GM19351 (cell line): ENCODE results near the gene DCHS1.

ENCODE experiments used
- ATAC-seq: cut with Tn5 transposase; IDR thresholded peaks from one replicate; pipeline ENCODE4 v1.9.1; 2021; ENCODE audit warnings: mild to moderate bottlenecking, moderate library complexity; ENCODE audit not compliant: unreplicated experiment

DCHS1 gene

GRCh38 chr11:6599449-6599848, 56.2 kb downstream of the DCHS1 start:
- no peak for ATAC-seq

GRCh38 chr11:6598555-6598954, 57.1 kb downstream of the DCHS1 start:
- no peak for ATAC-seq

GRCh38 chr11:6596239-6596877, 59.3 kb downstream of the DCHS1 start:
- ATAC-seq: no peak

GRCh38 chr11:6594142-6594768, 61.4 kb downstream of the DCHS1 start:
- ATAC-seq: no peak

GRCh38 chr11:6588018-6588417, 67.6 kb downstream of the DCHS1 start:
- no peak for ATAC-seq

GRCh38 chr11:6587360-6587953, 68.2 kb downstream of the DCHS1 start:
- ATAC-seq: no peak

GRCh38 chr11:6586434-6587359, 68.9 kb downstream of the DCHS1 start:
- ATAC-seq: no peak

GRCh38 chr11:6584528-6584927, 71.1 kb downstream of the DCHS1 start:
- no peak for ATAC-seq

- no peak for ATAC-seq
Measured at GRCh38 chr11:6583584-6583983, 72.0 kb downstream of the DCHS1 start.

GRCh38 chr11:6579681-6580080, 75.9 kb downstream of the DCHS1 start:
- no peak for ATAC-seq

GRCh38 chr11:6578134-6578533, 77.5 kb downstream of the DCHS1 start:
- ATAC-seq: no peak

- no peak for ATAC-seq
Measured at GRCh38 chr11:6576471-6577373, 78.9 kb downstream of the DCHS1 start.

GRCh38 chr11:6574816-6575715, 80.5 kb downstream of the DCHS1 start:
- ATAC-seq: no peak

- ATAC-seq: no peak
Measured at GRCh38 chr11:6572215-6572614, 83.4 kb downstream of the DCHS1 start.

GRCh38 chr11:6571434-6572008, 84.1 kb downstream of the DCHS1 start:
- no peak for ATAC-seq
